Activated CD4-positive, alpha-beta T cell treated with anti-CD3 and anti-CD28 coated beads for 48 hours (primary cell): Measurements from ENCODE around the gene MIS12.

Source experiments
- DNase-seq: peaks from one replicate; pipeline ENCODE4 v3.0.0-alpha.2; 2020

The MIS12 gene

GRCh38 chr17:5536866-5537650, 50.7 kb downstream of the MIS12 start:
- no peak for DNase-seq

- DNase-seq, result no peak
Observed at GRCh38 chr17:5539286-5539685, 52.9 kb downstream of the MIS12 start.

GRCh38 chr17:5540321-5540720, 54.0 kb downstream of the MIS12 start:
- no peak for DNase-seq
